Epithelial cell of proximal tubule (primary cell): ENCODE data around the gene EXOC6. TPM values are rescaled to one million over a fixed set of nuclear protein-coding genes. Genes with fewer than 3 reads are reported as not detected.

ENCODE experiments used
- DNase-seq: peaks from one replicate; pipeline ENCODE4 v3.0.0-alpha.2; 2011; ENCODE audit warnings: low read depth
- H3K4me3 ChIP-seq: 2 replicates; pipeline ENCODE4 v1.5.1; 2011; ENCODE audit warnings: low read depth, mild to moderate bottlenecking, low read length
- CTCF ChIP-seq: conservative IDR thresholded peaks from 2 replicates; pipeline ENCODE4 v1.5.1; 2012; ENCODE audit warnings: low read depth, mild to moderate bottlenecking, low read length
- total RNA-seq: library from RNA; depleted of rRNA; stranded (reverse); fragments of >200 nt; gene quantifications from 2 replicates; pipeline ENCODE4 v1.2.3, GENCODE V29; 2015

The EXOC6 gene
- total RNA-seq, 1 donor from 2014 or later = 12.1 TPM

- no peak for DNase-seq
- no peak for TF ChIP-seq CTCF
- no peak overlapping the region for H3K4me3 ChIP-seq
Measured at GRCh38 chr10:92855560-92855959, 7.2 kb downstream of the EXOC6 start.

- TF ChIP-seq CTCF = no peak
- no peak for DNase-seq
- H3K4me3 ChIP-seq = no peak overlapping the region
Measured at GRCh38 chr10:92857904-92858514, 9.7 kb downstream of the EXOC6 start.

- TF ChIP-seq CTCF = no peak
- DNase-seq = no peak
- no peak overlapping the region for H3K4me3 ChIP-seq
Measured at GRCh38 chr10:92867235-92867634, 18.9 kb downstream of the EXOC6 start.

GRCh38 chr10:92868036-92868435 lies 19.7 kb downstream of the EXOC6 start:
- no peak for DNase-seq
- TF ChIP-seq CTCF = no peak
- H3K4me3 ChIP-seq = no peak overlapping the region

GRCh38 chr10:92868557-92868956 lies 20.2 kb downstream of the EXOC6 start:
- no peak for TF ChIP-seq CTCF
- H3K4me3 ChIP-seq = no peak overlapping the region
- no peak for DNase-seq

- TF ChIP-seq CTCF = no peak
- no peak overlapping the region for H3K4me3 ChIP-seq
- no peak for DNase-seq
Measured at GRCh38 chr10:92873029-92873428, 24.7 kb downstream of the EXOC6 start.

GRCh38 chr10:92876509-92877036 lies 28.3 kb downstream of the EXOC6 start:
- no peak for DNase-seq
- TF ChIP-seq CTCF = no peak
- H3K4me3 ChIP-seq = no peak overlapping the region
